Hepatocyte (in vitro differentiated cells): Measurements from ENCODE around the gene LRRC28. TPM values are rescaled to one million over a fixed set of nuclear protein-coding genes. Genes with fewer than 3 reads are reported as not detected.
A peak's percentile ranks its signal among the peaks of the same experiment; 100 is the strongest.

Experiments used
- DNase-seq: peaks from one replicate; pipeline ENCODE4 v3.0.0-alpha.2; 2016; ENCODE audit warnings: low spot score
- H2AFZ ChIP-seq: fragments of 200-600 bp; sonication (generic); 2 replicates; pipeline ENCODE4 v1.6.0; 2016; ENCODE audit warnings: antibody characterized with exemption, mild to moderate bottlenecking
- H3K27ac ChIP-seq: fragments of 200-600 bp; sonication (generic); 2 replicates; pipeline ENCODE4 v1.5.1; 2016; ENCODE audit warnings: mild to moderate bottlenecking
- H3K27me3 ChIP-seq: fragments of 200-600 bp; sonication (generic); 2 replicates; pipeline ENCODE4 v1.6.1; 2016
- H3K36me3 ChIP-seq: fragments of 200-600 bp; sonication (generic); replicated peaks from 2 replicates; pipeline ENCODE4 v1.5.1; 2016; ENCODE audit warnings: low read depth; ENCODE audit not compliant: insufficient read depth
- H3K4me1 ChIP-seq: fragments of 200-600 bp; sonication (generic); 2 replicates; pipeline ENCODE4 v1.5.1; 2016; ENCODE audit warnings: mild to moderate bottlenecking, moderate library complexity; ENCODE audit not compliant: insufficient read depth
- H3K4me2 ChIP-seq: fragments of 200-600 bp; sonication (generic); 2 replicates; pipeline ENCODE4 v1.6.0; 2016
- H3K4me3 ChIP-seq: fragments of 200-600 bp; sonication (generic); 2 replicates; pipeline ENCODE4 v1.5.1; 2016; ENCODE audit warnings: mild to moderate bottlenecking
- H3K79me2 ChIP-seq: fragments of 200-600 bp; sonication (generic); 2 replicates; pipeline ENCODE4 v1.6.0; 2017; ENCODE audit warnings: mild to moderate bottlenecking
- H3K9me2 ChIP-seq: fragments of 200-600 bp; sonication (generic); replicated peaks from 2 replicates; pipeline ENCODE4 v1.6.0; 2017; ENCODE audit warnings: mild to moderate bottlenecking; ENCODE audit not compliant: insufficient read depth
- H3K9me3 ChIP-seq: fragments of 200-600 bp; sonication (generic); 2 replicates; pipeline ENCODE4 v1.5.1; 2016; ENCODE audit warnings: low read depth, mild to moderate bottlenecking
- H4K20me1 ChIP-seq: fragments of 200-600 bp; sonication (generic); 2 replicates; pipeline ENCODE4 v1.6.0; 2016; ENCODE audit warnings: mild to moderate bottlenecking; ENCODE audit not compliant: insufficient read depth, poor library complexity, severe bottlenecking
- EZH2 ChIP-seq: fragments of 200-600 bp; sonication (generic); IDR thresholded peaks from 2 replicates; pipeline ENCODE4 v1.6.1; 2016; ENCODE audit warnings: antibody characterized with exemption, mild to moderate bottlenecking, borderline replicate concordance
- EZH2phosphoT487 ChIP-seq: fragments of 200-600 bp; sonication (generic); IDR thresholded peaks from one replicate; pipeline ENCODE4 v1.6.1; 2018; ENCODE audit warnings: antibody characterized with exemption, mild to moderate bottlenecking, low read depth, moderate library complexity; ENCODE audit not compliant: unreplicated experiment, severe bottlenecking
- WGBS: methylation state at CpG from one replicate; pipeline ENCODE4 v1.1.6; 2016; ENCODE audit warnings: low lambda C conversion rate; ENCODE audit errors: missing lambda C conversion rate; 5-methylcytosine and 5-hydroxymethylcytosine counted together
- polyA plus RNA-seq: library from polyadenylated mRNA; unstranded; fragments of >200 nt; fragmentation: Nextera tagmentation; extraction: Ambion mirVana; gene quantifications from 2 replicates; pipeline ENCODE4 v1.2.1, GENCODE V29; 2016
- total RNA-seq: library from RNA; depleted of rRNA; stranded (reverse); fragments of >200 nt; gene quantifications from 2 replicates; pipeline ENCODE4 v1.2.3, GENCODE V29; 2014
- TF ChIP-seq, protein P1 (sequence below): fragments of 200-600 bp; sonication (generic); IDR thresholded peaks from 2 replicates; pipeline ENCODE4 v1.5.1; 2016; ENCODE audit warnings: antibody characterized with exemption, mild to moderate bottlenecking; ENCODE audit not compliant: poor library complexity

LRRC28 gene
- total and polyA plus RNA-seq, 2 experiments from 2014 or later, result 32.1 to 55.5 TPM

DNA sequence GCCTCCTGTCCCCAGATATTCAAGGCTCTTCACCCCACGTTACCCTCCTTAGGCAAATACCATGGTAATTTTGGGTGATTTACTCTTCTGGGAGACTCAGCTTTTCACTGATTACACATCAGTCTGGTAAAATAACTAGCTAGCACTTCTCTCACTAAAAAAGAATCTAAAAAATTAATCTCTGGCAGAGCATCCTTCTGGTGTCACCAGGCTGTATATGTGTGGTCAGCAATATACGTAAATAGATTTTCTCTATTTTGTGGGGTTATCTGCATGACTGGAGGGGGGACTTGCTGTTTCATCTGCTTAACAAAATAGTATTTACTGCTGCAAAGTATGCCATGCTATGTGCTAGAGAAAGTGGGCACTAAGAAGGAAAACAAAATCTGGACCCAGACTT lies 45.1 kb downstream of the LRRC28 start:
- Histone ChIP-seq H4K20me1 (no peaks in the 10 kb centered on the region), H3K27ac (no peak overlapping the region), H3K4me3 (no peak overlapping the region)

DNA sequence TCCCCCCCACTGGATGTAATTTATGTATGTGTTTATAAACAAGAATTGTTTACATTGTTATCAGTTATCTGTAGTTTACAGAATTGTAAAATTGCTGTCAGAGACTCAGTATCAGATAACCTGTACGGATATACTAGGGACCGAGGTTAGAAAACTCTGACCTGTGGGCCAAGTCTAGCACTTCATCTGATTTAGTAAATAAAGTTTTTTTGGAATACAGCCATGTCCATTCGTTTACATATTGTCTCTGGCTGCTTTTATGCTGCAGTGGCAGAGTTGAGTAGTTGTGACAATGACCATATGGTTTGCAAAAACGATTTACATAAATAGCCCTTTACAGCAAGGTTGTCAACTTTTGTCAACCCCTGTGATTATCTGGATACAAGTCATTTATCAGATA lies 52.6 kb downstream of the LRRC28 start:
- no peak overlapping the region for H3K27ac ChIP-seq
- no peak overlapping the region for H2AFZ ChIP-seq
- no peak for DNase-seq
- H3K27me3 ChIP-seq, result no peaks in the 10 kb centered on the region
- H4K20me1 ChIP-seq, result no peaks in the 10 kb centered on the region
- no peaks in the 10 kb centered on the region for H3K9me3 ChIP-seq
- H3K36me3 ChIP-seq, result no peaks in the 10 kb centered on the region
- no peak overlapping the region for H3K4me2 ChIP-seq
- H3K79me2 ChIP-seq, result no peaks in the 10 kb centered on the region
- no peak overlapping the region for H3K4me3 ChIP-seq
- H3K4me1 ChIP-seq, result peaks cover 21% of the 10 kb centered on the region
- no peaks in the 10 kb centered on the region for H3K9me2 ChIP-seq
- 29% methylated on average over 4 of the region's 4 CpGs for WGBS
- no peak for TF ChIP-seq EZH2
- TF ChIP-seq EZH2phosphoT487, result no peak
- TF ChIP-seq, protein P1, sequence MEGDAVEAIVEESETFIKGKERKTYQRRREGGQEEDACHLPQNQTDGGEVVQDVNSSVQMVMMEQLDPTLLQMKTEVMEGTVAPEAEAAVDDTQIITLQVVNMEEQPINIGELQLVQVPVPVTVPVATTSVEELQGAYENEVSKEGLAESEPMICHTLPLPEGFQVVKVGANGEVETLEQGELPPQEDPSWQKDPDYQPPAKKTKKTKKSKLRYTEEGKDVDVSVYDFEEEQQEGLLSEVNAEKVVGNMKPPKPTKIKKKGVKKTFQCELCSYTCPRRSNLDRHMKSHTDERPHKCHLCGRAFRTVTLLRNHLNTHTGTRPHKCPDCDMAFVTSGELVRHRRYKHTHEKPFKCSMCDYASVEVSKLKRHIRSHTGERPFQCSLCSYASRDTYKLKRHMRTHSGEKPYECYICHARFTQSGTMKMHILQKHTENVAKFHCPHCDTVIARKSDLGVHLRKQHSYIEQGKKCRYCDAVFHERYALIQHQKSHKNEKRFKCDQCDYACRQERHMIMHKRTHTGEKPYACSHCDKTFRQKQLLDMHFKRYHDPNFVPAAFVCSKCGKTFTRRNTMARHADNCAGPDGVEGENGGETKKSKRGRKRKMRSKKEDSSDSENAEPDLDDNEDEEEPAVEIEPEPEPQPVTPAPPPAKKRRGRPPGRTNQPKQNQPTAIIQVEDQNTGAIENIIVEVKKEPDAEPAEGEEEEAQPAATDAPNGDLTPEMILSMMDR, result no peak

More for the DNA sequence above, 45.1 kb downstream of the LRRC28 start:
- H3K9me3 ChIP-seq, result no peaks in the 10 kb centered on the region
- H3K36me3 ChIP-seq, result no peaks in the 10 kb centered on the region
- H3K9me2 ChIP-seq, result no peaks in the 10 kb centered on the region
- H3K79me2 ChIP-seq, result no peaks in the 10 kb centered on the region
- 93% methylated on average over 2 of the region's 2 CpGs for WGBS
- no peak for DNase-seq
- H3K4me2 ChIP-seq, result no peak overlapping the region
- no peak for TF ChIP-seq EZH2
- TF ChIP-seq, protein P1, result no peak
- TF ChIP-seq EZH2phosphoT487, result no peak
- H2AFZ ChIP-seq, result no peak overlapping the region
- H3K27me3 ChIP-seq, result no peaks in the 10 kb centered on the region
- no peaks in the 10 kb centered on the region for H3K4me1 ChIP-seq

DNA sequence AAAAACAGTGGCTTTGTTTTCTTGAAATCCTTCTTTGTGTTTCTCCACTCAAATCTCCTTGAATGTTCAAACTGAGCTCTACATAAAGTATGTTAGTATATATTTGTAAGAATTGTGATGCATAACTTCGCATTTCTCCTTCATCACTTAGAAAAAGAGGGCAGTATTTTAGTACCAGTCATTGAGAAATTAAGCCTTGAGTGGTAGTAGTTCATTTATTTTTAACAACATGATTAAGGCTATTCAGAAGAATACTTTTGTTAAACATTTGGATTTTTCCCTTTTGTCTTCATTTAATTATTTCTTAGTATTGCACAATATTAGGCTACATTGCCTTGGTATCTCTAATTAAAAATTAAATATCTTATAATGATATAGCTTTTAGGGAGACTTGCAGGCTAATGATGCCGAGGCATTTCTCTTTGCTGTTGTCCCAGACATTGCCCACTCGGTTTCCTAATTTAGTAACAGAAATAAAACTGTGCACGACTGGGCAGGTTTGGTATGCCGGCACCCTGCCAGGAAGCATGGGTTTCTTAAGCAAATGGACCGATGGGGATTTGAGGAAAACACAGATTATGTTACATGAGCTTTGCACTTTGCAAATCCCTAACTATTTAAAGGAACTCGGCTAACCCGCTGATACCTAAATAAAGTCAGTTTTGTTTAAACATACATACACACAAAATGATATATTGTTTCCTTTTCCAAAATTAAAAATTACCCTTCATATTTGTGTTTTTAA lies 54.7 kb downstream of the LRRC28 start:
- H3K27me3 ChIP-seq, result no peaks in the 10 kb centered on the region
- H3K36me3 ChIP-seq, result no peaks in the 10 kb centered on the region
- H2AFZ ChIP-seq, result no peak overlapping the region
- DNase-seq, result peak; percentile 42
- no peaks in the 10 kb centered on the region for H3K79me2 ChIP-seq
- H3K27ac ChIP-seq, result peak overlapping the region; percentile 58
- H3K4me1 ChIP-seq, result peaks cover 21% of the 10 kb centered on the region
- H3K4me3 ChIP-seq, result no peak overlapping the region
- H3K9me2 ChIP-seq, result no peaks in the 10 kb centered on the region
- no peaks in the 10 kb centered on the region for H4K20me1 ChIP-seq
- H3K9me3 ChIP-seq, result no peaks in the 10 kb centered on the region
- no peak for TF ChIP-seq EZH2phosphoT487
- no peak for TF ChIP-seq EZH2
- TF ChIP-seq, protein P1, result no peak
- WGBS, result 23% methylated on average over 8 of the region's 8 CpGs
- H3K4me2 ChIP-seq, result peak overlapping the region; percentile 67
